ENCODE measurements around the gene PTK7. TPM values are rescaled to one million over a fixed set of nuclear protein-coding genes. Genes with fewer than 3 reads are reported as not detected.

PTK7 gene
- total RNA-seq, 6 donors from 2014 or later = 68.6 to 180 (median 89.4) TPM

GRCh38 chr6:43171707-43172103, 95.6 kb downstream of the PTK7 start:
- H3K27me3 ChIP-seq = no peaks in the 10 kb centered on the region
- peak in 1 of 2 donors; percentile 92 for DNase-seq
- peak overlapping the region; percentile 79 to 97 (median 88) for H3K4me3 ChIP-seq
- H3K4me1 ChIP-seq = peaks cover 33 to 48% (median 37%) of the 10 kb centered on the region in 4 donors
- 1 to 2% methylated on average over 10 to 47 of the region's 57 CpGs for WGBS, 2 donors
- H3K9me3 ChIP-seq = no peaks in the 10 kb centered on the region
- no peak for ATAC-seq (ENCODE audit: low FRiP score in 2 of 2)
- TF ChIP-seq EP300 (IDR thresholded peaks at IDR 0.05) (no peak), POLR2AphosphoS5 (IDR thresholded peaks at IDR 0.05) (no peak), POLR2A (IDR thresholded peaks at IDR 0.05) (no peak), CTCF (IDR thresholded peaks at IDR 0.05) (no peak)
- peaks cover 7 to 16% (median 11%) of the 10 kb centered on the region in 4 donors for H3K36me3 ChIP-seq
- peak overlapping the region; percentile 95 to 100 (median 96) for H3K27ac ChIP-seq

GRCh38 chr6:43172104-43173007, 96.2 kb downstream of the PTK7 start:
- DNase-seq = peak; percentile 55 to 91
- Histone ChIP-seq H3K36me3 (peaks cover 7 to 23% (median 13%) of the 10 kb centered on the region in 4 donors), H3K27me3 (no peaks in the 10 kb centered on the region), H3K9me3 (no peaks in the 10 kb centered on the region), H3K4me1 (peaks cover 33 to 48% (median 37%) of the 10 kb centered on the region in 4 donors), H3K27ac (peak overlapping the region; percentile 95 to 100 (median 96)), H3K4me3 (peak overlapping the region; percentile 79 to 97 (median 88))
- WGBS, 2 donors = 2 to 3% methylated on average over 43 to 45 of the region's 46 CpGs
- no peak for ATAC-seq (ENCODE audit: low FRiP score in 2 of 2)
- TF ChIP-seq EP300 (IDR thresholded peaks at IDR 0.05) = no peak
- TF ChIP-seq CTCF (IDR thresholded peaks at IDR 0.05) = no peak
- no peak for TF ChIP-seq POLR2A (IDR thresholded peaks at IDR 0.05)
- TF ChIP-seq POLR2AphosphoS5 (IDR thresholded peaks at IDR 0.05) = no peak

GRCh38 chr6:43173591-43174262, 97.6 kb downstream of the PTK7 start:
- H3K27me3 ChIP-seq = no peaks in the 10 kb centered on the region
- H3K4me1 ChIP-seq = peaks cover 33 to 48% (median 37%) of the 10 kb centered on the region in 4 donors
- peak overlapping the region in 3 of 4 donors; percentile 58 to 97 (median 79) for H3K4me3 ChIP-seq
- H3K27ac ChIP-seq = peak overlapping the region; percentile 95 to 100 (median 96)
- no peak for TF ChIP-seq CTCF (IDR thresholded peaks at IDR 0.05)
- TF ChIP-seq POLR2A (IDR thresholded peaks at IDR 0.05) = no peak
- no peak for TF ChIP-seq POLR2AphosphoS5 (IDR thresholded peaks at IDR 0.05)
- TF ChIP-seq EP300 (IDR thresholded peaks at IDR 0.05) = no peak
- H3K36me3 ChIP-seq = peaks cover 12 to 35% (median 23%) of the 10 kb centered on the region in 4 donors
- WGBS, 2 donors = 72 to 85% methylated on average over 7 to 8 of the region's 11 CpGs
- DNase-seq = no peak
- H3K9me3 ChIP-seq = no peaks in the 10 kb centered on the region
- no peak for ATAC-seq (ENCODE audit: low FRiP score in 2 of 2)

GRCh38 chr6:43174263-43175112, 98.4 kb downstream of the PTK7 start:
- peak; percentile 94 to 100 for DNase-seq
- Histone ChIP-seq H3K4me1 (peaks cover 33 to 48% (median 37%) of the 10 kb centered on the region in 4 donors), H3K36me3 (peaks cover 19 to 43% (median 31%) of the 10 kb centered on the region in 4 donors), H3K9me3 (no peaks in the 10 kb centered on the region), H3K27me3 (no peaks in the 10 kb centered on the region), H3K4me3 (peak overlapping the region in 3 of 4 donors; percentile 45 to 79 (median 58)), H3K27ac (peak overlapping the region; percentile 95 to 100 (median 96))
- ATAC-seq (ENCODE audit: low FRiP score in 2 of 2) = peak; percentile 87 to 94
- 0 to 3% methylated on average over 12 to 32 of the region's 32 CpGs for WGBS, 2 donors
- TF ChIP-seq POLR2AphosphoS5 (IDR thresholded peaks at IDR 0.05) (peak; percentile 72 to 78), CTCF (IDR thresholded peaks at IDR 0.05) (peak in 5 of 6 experiments; percentile 18 to 72 (median 62)), POLR2A (IDR thresholded peaks at IDR 0.05) (peak in 3 of 4 donors; percentile 49 to 70 (median 68)), EP300 (IDR thresholded peaks at IDR 0.05) (no peak)
